ENCODE results near the gene SLC4A3.

DNA sequence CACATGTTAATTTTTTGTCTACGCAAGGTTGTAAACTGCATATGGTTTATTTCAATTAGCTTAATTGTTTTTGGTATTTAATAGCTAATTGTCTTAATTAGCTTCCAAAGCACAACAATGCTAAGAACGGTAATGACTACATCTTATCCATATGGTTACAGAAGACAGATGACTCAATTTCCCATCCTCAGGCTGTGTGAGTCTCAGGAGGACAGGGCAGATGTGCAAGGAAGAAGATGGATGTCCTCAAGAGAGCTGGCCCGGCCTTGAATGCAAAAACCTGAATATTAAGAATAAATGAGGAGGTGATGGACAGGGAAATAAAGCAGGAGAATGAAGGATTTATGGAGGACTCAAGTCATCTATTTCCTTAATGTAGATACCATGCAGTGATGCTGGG, 31.4 kb downstream of the SLC4A3 start:
- TF ChIP-seq CTCF (IDR thresholded peaks at IDR 0.05) (no peak), POLR2A (IDR thresholded peaks at IDR 0.05) (no peak)

Measured in lower leg skin (tissue), 3 donors.